ENCODE measurements around the gene MMP7.

The MMP7 gene

GRCh38 chr11:102530558-102530957, at the start of gene MMP7:
Gene MMP7 (minus strand): TSS chr11:102530747. CDS start chr11:102530700, 47 bp downstream.
- no peak for DNase-seq

- no peak for DNase-seq
Observed at GRCh38 chr11:102577723-102578122, 47.2 kb upstream of the MMP7 start.

- no peak for DNase-seq
Observed at GRCh38 chr11:102577182-102577581, 46.6 kb upstream of the MMP7 start.

GRCh38 chr11:102576350-102576749, 45.8 kb upstream of the MMP7 start:
- no peak for DNase-seq

GRCh38 chr11:102575012-102575411, 44.5 kb upstream of the MMP7 start:
- DNase-seq: no peak

GRCh38 chr11:102573851-102574250, 43.3 kb upstream of the MMP7 start:
- no peak for DNase-seq

- DNase-seq: no peak
Observed at GRCh38 chr11:102572554-102573220, 42.1 kb upstream of the MMP7 start.

GRCh38 chr11:102568851-102569250, 38.3 kb upstream of the MMP7 start:
- no peak for DNase-seq

GRCh38 chr11:102566112-102566511, 35.6 kb upstream of the MMP7 start:
- no peak for DNase-seq

GRCh38 chr11:102564110-102564509, 33.6 kb upstream of the MMP7 start:
- no peak for DNase-seq

- no peak for DNase-seq
Observed at GRCh38 chr11:102561636-102562035, 31.1 kb upstream of the MMP7 start.

GRCh38 chr11:102560555-102561011, 30.0 kb upstream of the MMP7 start:
- no peak for DNase-seq

- DNase-seq: no peak
Observed at GRCh38 chr11:102559839-102560238, 29.3 kb upstream of the MMP7 start.

GRCh38 chr11:102555091-102555490, 24.5 kb upstream of the MMP7 start:
- no peak for DNase-seq

- DNase-seq: no peak
Observed at GRCh38 chr11:102553835-102554282, 23.3 kb upstream of the MMP7 start.

GRCh38 chr11:102552447-102553194, 22.1 kb upstream of the MMP7 start:
- no peak for DNase-seq

GRCh38 chr11:102552020-102552419, 21.5 kb upstream of the MMP7 start:
- DNase-seq: no peak

GRCh38 chr11:102551169-102551781, 20.7 kb upstream of the MMP7 start:
- DNase-seq: no peak

GRCh38 chr11:102546923-102547471, 16.4 kb upstream of the MMP7 start:
- no peak for DNase-seq

GRCh38 chr11:102546427-102546826, 15.9 kb upstream of the MMP7 start:
- DNase-seq: no peak

GRCh38 chr11:102545701-102546100, 15.2 kb upstream of the MMP7 start:
- no peak for DNase-seq

- DNase-seq: no peak
Observed at GRCh38 chr11:102544594-102544993, 14.0 kb upstream of the MMP7 start.

GRCh38 chr11:102539567-102539966, 9.0 kb upstream of the MMP7 start:
- DNase-seq: no peak

GRCh38 chr11:102538932-102539331, 8.4 kb upstream of the MMP7 start:
- DNase-seq: no peak

Measured in activated T-cell treated with anti-CD3 and anti-CD28 coated beads, Interleukin-2, amount 50 U/mL, for 48 hours (primary cell).